ENCODE results near the gene STX8.
"Not testable (repeated sequence)": the region's sequence is repeated elsewhere in the genome, so short reads cannot be mapped to it uniquely, and the experiment has no call there.

The STX8 gene

DNA sequence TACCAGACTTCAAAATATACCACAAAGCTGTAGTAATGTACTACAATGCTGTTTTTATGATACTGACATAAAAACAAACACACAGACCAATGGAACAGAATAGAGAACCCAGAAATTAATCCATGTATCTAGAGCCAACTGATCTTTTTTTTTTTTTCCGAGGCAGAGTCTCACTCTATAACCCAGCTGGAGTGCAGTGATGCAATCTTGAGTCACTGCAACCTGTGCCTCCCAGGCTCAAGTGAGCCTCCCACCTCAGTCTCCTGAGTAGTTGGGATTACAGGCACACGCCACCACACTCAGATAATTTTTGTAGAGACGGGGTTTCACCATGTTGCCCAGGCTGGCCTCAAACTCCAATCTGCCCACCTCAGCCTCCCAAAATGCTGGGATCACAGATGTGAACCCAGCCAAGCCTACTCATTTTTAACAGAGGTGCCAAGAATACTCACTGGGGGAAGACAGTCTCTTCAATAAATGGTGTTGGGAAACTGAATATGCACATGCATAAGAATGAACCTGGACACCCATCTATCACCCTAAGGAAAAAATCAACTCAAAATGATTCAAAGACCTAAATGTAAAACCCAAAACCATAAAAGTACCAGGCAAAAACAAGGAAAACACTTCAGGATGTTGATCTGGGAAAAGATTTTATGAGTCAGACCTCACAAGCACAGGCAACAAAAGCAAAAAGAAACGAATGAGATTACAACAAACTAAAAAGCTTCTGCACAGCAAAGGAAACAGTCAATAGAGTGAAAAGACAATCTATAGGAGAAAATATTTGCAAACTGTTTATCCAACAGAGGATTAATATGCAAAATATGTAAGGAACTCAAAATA lies 63.1 kb downstream of the STX8 start:
- in situ Hi-C loops (cut with MboI; ENCODE audit: low sequenced_read_pairs): no loop called here

GRCh38 chr17:9509236-9509816 lies 66.3 kb downstream of the STX8 start:
- in situ Hi-C loops (cut with MboI; ENCODE audit: low sequenced_read_pairs): no loop called here

- in situ Hi-C loops (cut with MboI; ENCODE audit: low sequenced_read_pairs): no loop called here
These were observed 76.6 kb downstream of the STX8 start for GRCh38 chr17:9499041-9499440.

- in situ Hi-C loops (cut with MboI; ENCODE audit: low sequenced_read_pairs): no loop called here
These were observed 77.1 kb downstream of the STX8 start for GRCh38 chr17:9498490-9498889.

- in situ Hi-C loops (cut with MboI; ENCODE audit: low sequenced_read_pairs): no loop called here
These were observed 87.1 kb downstream of the STX8 start for GRCh38 chr17:9488556-9488955.

DNA sequence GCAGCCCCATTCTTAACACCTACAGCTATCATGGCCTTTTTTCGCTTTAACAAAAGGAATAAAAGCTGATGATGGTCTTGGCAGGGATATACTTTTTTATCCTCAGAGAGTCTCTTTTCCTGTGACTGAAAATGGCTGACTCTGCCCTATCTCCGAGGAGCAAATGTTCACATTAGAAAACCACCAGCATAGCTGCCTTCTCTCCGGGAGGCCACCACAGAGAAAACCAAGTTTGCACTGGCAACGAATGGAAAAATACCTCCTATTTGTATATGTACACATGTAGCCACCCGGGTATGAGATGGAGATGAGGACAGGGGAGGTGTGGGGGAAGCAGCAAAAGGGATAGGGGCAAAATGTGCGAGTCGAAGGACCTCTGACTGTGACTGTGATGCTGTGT lies 88.2 kb downstream of the STX8 start:
- in situ Hi-C loops (cut with MboI; ENCODE audit: low sequenced_read_pairs): no loop called here

- in situ Hi-C loops (cut with MboI; ENCODE audit: low sequenced_read_pairs): no loop called here
These were observed 90.8 kb downstream of the STX8 start for GRCh38 chr17:9484789-9485188.

DNA sequence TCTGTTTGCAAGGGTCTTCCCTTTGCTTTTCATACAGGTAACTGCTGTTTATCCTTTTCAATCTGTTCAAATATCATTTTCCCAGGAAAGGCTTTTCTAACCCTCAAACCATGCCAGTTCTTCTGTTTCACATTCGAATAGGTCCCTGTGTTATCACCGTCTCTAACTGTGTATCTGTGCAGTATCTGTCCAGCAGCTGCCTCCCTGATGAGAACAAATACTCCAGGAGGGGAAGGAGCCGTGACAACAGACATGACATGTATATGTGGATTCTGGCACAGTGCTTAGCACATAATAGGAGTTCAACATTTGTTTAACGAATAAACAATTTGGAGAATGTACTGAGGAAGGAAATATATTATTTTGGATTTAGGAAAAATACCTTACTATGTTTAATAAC lies 95.7 kb downstream of the STX8 start:
- in situ Hi-C loops (cut with MboI; ENCODE audit: low sequenced_read_pairs): no loop called here

DNA sequence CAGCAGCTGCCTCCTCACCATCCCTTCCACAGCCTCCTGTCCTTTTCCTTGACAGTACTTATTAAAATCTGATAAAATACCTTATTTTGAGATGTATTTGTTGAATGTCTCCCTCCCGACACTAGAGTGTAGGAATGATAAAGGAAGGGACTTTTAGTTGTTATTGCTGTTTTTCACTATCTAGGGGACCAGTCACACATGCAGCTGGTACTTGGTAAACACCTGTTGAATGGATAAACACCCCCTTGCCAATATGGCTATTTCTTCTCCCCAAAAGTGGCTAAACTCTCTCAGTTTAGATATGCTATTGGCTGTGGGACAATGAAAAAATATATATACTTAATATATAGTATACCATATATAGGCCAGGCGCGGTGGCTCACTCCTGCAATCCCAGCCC lies 96.7 kb downstream of the STX8 start:
- in situ Hi-C loops (cut with MboI; ENCODE audit: low sequenced_read_pairs): no loop called here

GRCh38 chr17:9475101-9475658 lies 100.4 kb downstream of the STX8 start:
- in situ Hi-C loops (cut with MboI; ENCODE audit: low sequenced_read_pairs): no loop called here

DNA sequence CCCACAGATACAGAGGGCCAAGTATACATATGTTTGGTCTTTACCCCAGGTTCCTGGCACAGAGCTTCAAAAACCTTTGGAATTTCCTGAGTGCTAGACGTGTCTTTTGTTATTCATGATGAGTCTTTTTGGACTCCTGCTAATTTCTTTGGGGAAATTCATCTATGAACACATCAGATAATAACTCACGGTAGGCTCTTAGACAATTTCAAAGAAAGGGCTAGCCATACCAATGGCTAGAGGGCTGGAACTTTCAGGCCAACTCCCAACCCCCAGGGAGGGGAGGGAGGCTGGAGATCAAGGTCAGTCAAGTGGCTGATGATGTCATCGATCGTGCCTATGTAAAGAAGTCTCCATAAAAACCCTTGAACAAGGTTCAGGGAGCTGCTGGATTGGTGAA lies 101.9 kb downstream of the STX8 start:
- in situ Hi-C loops (cut with MboI; ENCODE audit: low sequenced_read_pairs): no loop called here

GRCh38 chr17:9472541-9472940 lies 103.1 kb downstream of the STX8 start:
- in situ Hi-C loops (cut with MboI; ENCODE audit: low sequenced_read_pairs): no loop called here

DNA sequence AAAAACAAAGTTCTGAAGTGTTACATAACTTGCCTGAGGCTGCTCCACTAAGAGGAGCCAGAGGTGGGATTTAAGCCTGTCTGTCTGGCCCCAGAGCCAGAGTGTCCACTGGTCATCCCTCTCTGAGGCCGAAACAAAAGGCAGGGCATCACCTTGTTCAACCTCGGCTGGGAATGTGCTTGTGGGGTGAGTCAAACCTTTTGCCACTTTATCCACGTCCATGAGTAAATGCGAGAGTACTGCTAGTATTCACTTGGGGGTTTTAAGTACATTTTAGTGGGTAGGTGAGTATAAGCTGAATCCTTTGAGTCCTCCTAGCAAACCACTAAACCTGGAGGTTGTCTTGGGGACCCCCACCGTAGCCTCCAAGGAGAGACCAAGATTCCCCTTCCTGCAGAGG lies 103.5 kb downstream of the STX8 start:
- in situ Hi-C loops (cut with MboI; ENCODE audit: low sequenced_read_pairs): no loop called here

DNA sequence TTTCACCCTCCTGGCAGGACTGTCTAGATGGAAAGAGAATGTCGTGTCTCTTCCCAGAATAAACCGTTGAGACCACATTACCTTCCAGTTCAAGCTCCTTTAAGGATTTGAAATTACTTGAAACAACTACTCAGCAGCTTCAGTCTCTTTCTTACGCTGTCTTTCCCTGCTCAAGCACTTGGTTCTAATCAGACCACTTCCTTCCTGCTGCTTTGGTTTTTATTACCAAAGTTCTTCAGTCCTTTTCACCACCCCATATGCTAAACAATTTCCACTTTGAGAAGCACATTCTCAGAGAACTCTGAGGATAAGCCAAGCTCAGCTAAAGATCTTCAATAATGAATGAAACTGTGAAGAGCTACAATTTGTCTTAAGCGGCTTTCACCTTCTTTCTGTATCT lies 105.4 kb downstream of the STX8 start:
- in situ Hi-C loops (cut with MboI; ENCODE audit: low sequenced_read_pairs): no loop called here

DNA sequence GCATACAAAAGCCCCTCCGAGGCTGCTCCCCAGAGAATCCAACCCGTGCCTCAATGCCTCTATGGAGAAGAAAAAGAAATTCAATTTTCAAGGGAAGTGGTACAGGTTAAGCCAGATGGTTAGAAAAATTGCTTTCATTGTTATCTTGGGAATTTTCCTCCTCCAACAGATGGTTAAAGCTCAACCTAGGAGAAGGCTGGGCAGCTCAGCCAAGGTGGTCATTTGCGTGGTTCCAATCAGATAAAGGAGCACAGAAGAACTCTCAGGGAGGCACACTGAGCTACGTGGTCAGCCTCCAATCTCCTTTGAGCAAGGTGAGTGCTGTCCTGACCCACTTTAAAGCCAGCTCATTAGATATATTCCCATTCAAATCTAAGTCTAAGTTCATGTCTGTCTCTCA lies 106.7 kb downstream of the STX8 start:
- in situ Hi-C loops (cut with MboI; ENCODE audit: low sequenced_read_pairs): no loop called here

GRCh38 chr17:9468532-9468931 lies 107.1 kb downstream of the STX8 start:
- in situ Hi-C loops (cut with MboI; ENCODE audit: low sequenced_read_pairs): no loop called here

GRCh38 chr17:9467518-9467917 lies 108.1 kb downstream of the STX8 start:
- in situ Hi-C loops (cut with MboI; ENCODE audit: low sequenced_read_pairs): no loop called here

DNA sequence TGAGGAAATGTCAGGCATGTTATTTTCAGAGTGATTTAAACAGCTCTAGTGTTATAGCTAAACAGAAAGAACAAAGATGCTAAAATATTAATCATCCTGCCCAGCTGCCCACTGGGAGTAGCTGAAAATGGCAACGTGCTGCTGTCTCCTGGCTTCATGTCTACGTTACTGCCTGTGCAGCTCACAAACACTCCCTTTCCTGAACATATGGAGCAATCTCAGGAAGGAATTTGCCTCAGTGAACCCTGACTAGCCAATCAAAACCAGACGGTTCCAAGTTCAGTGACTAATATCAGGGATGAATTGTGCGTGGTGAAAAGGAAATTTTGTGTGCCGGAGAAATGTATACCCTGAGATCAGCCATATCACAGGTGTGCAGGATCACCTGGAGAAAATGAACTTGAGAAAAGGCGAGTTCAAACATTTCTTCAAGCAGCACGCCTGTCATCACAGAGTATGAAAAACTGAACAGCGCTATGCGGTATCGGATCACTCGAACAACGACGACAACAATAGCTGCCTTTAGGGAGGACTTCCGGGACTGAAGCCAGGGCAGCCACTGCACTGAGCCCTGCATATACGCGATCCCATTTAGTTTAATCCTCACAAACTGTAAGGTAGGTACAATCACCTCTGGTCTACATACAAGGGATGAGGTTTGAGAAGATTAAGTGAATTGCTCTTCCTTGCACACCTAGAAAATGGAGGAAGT lies 110.3 kb downstream of the STX8 start:
- in situ Hi-C loops (cut with MboI; ENCODE audit: low sequenced_read_pairs): no loop called here

GRCh38 chr17:9457005-9457404 lies 118.6 kb downstream of the STX8 start:
- in situ Hi-C loops (cut with MboI; ENCODE audit: low sequenced_read_pairs): no loop called here

DNA sequence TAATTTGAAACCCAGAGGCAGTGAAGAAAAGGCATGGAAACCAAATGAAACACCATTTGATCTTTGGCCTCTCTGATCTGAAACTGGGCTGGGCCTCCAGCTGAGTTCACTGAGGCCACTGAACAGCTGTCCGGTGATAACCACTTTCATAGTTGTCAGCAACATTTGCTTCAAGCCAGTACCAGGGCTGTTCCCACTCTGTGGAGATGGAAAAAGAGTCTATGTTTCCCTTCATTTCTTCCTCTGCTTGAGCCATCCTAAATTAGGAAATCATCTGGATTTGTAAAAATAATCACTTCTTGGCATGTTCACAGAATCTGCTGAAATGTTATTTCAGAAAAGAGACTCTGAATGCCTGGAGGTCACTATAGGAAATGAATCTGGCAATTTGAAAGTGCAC lies 119.3 kb downstream of the STX8 start:
- in situ Hi-C loops (cut with MboI; ENCODE audit: low sequenced_read_pairs): no loop called here

GRCh38 chr17:9451934-9452333 lies 123.7 kb downstream of the STX8 start:
- in situ Hi-C loops (cut with MboI; ENCODE audit: low sequenced_read_pairs): no loop called here

DNA sequence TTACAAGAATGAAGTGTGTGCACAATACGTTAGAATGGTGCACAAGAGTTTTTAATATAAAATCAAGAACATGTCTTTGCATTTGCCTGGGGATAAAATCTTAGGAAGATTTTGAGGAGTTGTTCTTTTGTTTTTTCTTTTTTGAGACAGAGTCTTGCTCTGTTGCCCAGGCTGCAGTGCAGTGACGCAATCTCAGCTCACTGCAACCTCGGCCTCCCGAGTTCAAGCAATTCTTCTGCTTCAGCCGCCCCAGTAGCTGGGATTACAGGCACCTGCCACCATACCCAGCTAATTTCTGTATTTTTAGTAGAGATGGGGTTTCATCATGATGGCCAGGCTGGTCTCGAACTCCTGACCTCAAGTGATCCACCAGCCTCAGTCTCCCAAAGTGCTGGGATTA lies 128.3 kb downstream of the STX8 start:
- in situ Hi-C loops (cut with MboI; ENCODE audit: low sequenced_read_pairs): not testable (repeated sequence)
